HepG2 (cell line): ENCODE results near the gene RNF126. TPM values are rescaled to one million over a fixed set of nuclear protein-coding genes. Genes with fewer than 3 reads are reported as not detected.
A peak's percentile ranks its signal among the peaks of the same experiment; 100 is the strongest.

Source experiments
- ARNT ChIP-seq: fragments of 450-650 bp; IDR thresholded peaks from 2 replicates; pipeline ENCODE4 v1.6.1; 2017
- DNMT1 ChIP-seq: sonication (generic); formaldehyde crosslinking; IDR thresholded peaks from 2 replicates; pipeline ENCODE4 v1.5.1; 2020; ENCODE audit warnings: mild to moderate bottlenecking, missing genetic modification reagents
- FOXO1 ChIP-seq: sonication (generic); formaldehyde crosslinking; IDR thresholded peaks from 2 replicates; pipeline ENCODE4 v1.4.0; 2020; ENCODE audit warnings: missing genetic modification reagents
- GATA4 ChIP-seq: sonication (generic); IDR thresholded peaks from 2 replicates; pipeline ENCODE4 v1.6.1; 2016; ENCODE audit warnings: antibody characterized with exemption, low read depth, borderline replicate concordance
- HCFC1 ChIP-seq: fragments of 150-350 bp; IDR thresholded peaks from 2 replicates; pipeline ENCODE4 v1.6.1; 2014; ENCODE audit warnings: low read depth, low read length
- HNRNPL ChIP-seq: fragments of 200-400 bp; formaldehyde crosslinking; IDR thresholded peaks from 2 replicates; pipeline ENCODE4 v1.6.1; 2017; ENCODE audit warnings: mild to moderate bottlenecking, low read depth, low read length
- JUNB ChIP-seq: sonication (generic); formaldehyde crosslinking; IDR thresholded peaks from 2 replicates; pipeline ENCODE4 v1.8.0; 2022; ENCODE audit warnings: missing genetic modification reagents, mild to moderate bottlenecking, borderline replicate concordance
- MLLT10 ChIP-seq: sonication (generic); formaldehyde crosslinking; IDR thresholded peaks from 2 replicates; pipeline ENCODE4 v1.4.0; 2020; ENCODE audit warnings: missing genetic modification reagents
- RFX3 ChIP-seq: IDR thresholded peaks from 2 replicates; pipeline ENCODE4 v1.6.1; 2016; ENCODE audit warnings: missing biosample characterization, missing genetic modification reagents
- SMAD9 ChIP-seq: sonication (generic); formaldehyde crosslinking; IDR thresholded peaks from 2 replicates; pipeline ENCODE4 v1.5.1; 2020; ENCODE audit warnings: mild to moderate bottlenecking, missing genetic modification reagents
- TBX3 ChIP-seq: fragments of 450-650 bp; IDR thresholded peaks from 2 replicates; pipeline ENCODE4 v1.6.1; 2017; ENCODE audit warnings: antibody characterized with exemption, mild to moderate bottlenecking, inconsistent platforms, borderline replicate concordance
- ZNF136 ChIP-seq: sonication (generic); formaldehyde crosslinking; IDR thresholded peaks from 2 replicates; pipeline ENCODE4 v1.8.1; 2022; ENCODE audit warnings: low read depth, mild to moderate bottlenecking, moderate library complexity, missing genetic modification reagents
- ZNF556 ChIP-seq: sonication (generic); formaldehyde crosslinking; IDR thresholded peaks from 2 replicates; pipeline ENCODE4 v1.4.0; 2020; ENCODE audit warnings: mild to moderate bottlenecking, missing genetic modification reagents, borderline replicate concordance
- ZNF891 ChIP-seq: sonication (generic); formaldehyde crosslinking; IDR thresholded peaks from 2 replicates; pipeline ENCODE4 v1.5.0; 2020; ENCODE audit warnings: mild to moderate bottlenecking, missing genetic modification reagents
- polyA plus RNA-seq, 8 experiments: library from polyadenylated mRNA; depleted of rRNA in 3 of 8; stranded (reverse) in 7 of 8; unstranded in 1 of 8; fragments of >200 nt; fragmentation: Illumina TruSeq in 4 of 8; extraction: Trizol in 4 of 8; gene quantifications; 2 replicates each; pipeline versions ENCODE4 v1.2.1 to v1.2.3, GENCODE V29; 2011 to 2016; ENCODE audit warnings: low read depth in 4 of 8, missing spikeins in 1 of 8, mixed read lengths in 1 of 8; ENCODE audit not compliant: insufficient read depth in 1 of 8
- total RNA-seq, 5 experiments: library from RNA; depleted of rRNA; stranded (reverse); fragments of >200 nt; fragmentation: Illumina TruSeq; extraction: Trizol; gene quantifications; 2 replicates each; pipeline ENCODE4 v1.2.3, GENCODE V29; 2016; ENCODE audit warnings: low read depth in 1 of 5
- TF ChIP-seq, protein P1 (sequence below): sonication (generic); formaldehyde crosslinking; IDR thresholded peaks from 2 replicates; pipeline ENCODE4 v1.4.0; 2020; ENCODE audit warnings: missing genetic modification reagents
- TF ChIP-seq, protein P2 (sequence below): sonication (generic); formaldehyde crosslinking; IDR thresholded peaks from 2 replicates; pipeline ENCODE4 v1.8.1; 2023; ENCODE audit warnings: missing genetic modification reagents, mild to moderate bottlenecking, borderline replicate concordance
- TF ChIP-seq, protein P3 (sequence below): IDR thresholded peaks from 2 replicates; pipeline ENCODE4 v1.6.1; 2018; ENCODE audit warnings: missing genetic modification reagents, mild to moderate bottlenecking, missing compliant biosample characterization
- TF ChIP-seq, protein P4 (sequence below): sonication (generic); formaldehyde crosslinking; IDR thresholded peaks from 2 replicates; pipeline ENCODE4 v1.5.0; 2020; ENCODE audit warnings: mild to moderate bottlenecking, missing genetic modification reagents, moderate library complexity
- TF ChIP-seq, protein P5 (sequence below): IDR thresholded peaks from 2 replicates; pipeline ENCODE4 v1.6.1; 2016
- TF ChIP-seq, protein P6 (sequence below): sonication (generic); formaldehyde crosslinking; IDR thresholded peaks from 2 replicates; pipeline ENCODE4 v1.8.0; 2022; ENCODE audit warnings: missing genetic modification reagents, low read depth, mild to moderate bottlenecking, borderline replicate concordance
- TF ChIP-seq, protein P7 (sequence below): sonication (generic); formaldehyde crosslinking; IDR thresholded peaks from 2 replicates; pipeline ENCODE4 v1.9.0; 2021; ENCODE audit warnings: missing genetic modification reagents, borderline replicate concordance

The RNF126 gene
- total and polyA plus RNA-seq, 2 of the 13 experiments (the other 11 are each of a cell fraction or from before 2014, with no cell fraction given) = 23.2 to 34.0 TPM

DNA sequence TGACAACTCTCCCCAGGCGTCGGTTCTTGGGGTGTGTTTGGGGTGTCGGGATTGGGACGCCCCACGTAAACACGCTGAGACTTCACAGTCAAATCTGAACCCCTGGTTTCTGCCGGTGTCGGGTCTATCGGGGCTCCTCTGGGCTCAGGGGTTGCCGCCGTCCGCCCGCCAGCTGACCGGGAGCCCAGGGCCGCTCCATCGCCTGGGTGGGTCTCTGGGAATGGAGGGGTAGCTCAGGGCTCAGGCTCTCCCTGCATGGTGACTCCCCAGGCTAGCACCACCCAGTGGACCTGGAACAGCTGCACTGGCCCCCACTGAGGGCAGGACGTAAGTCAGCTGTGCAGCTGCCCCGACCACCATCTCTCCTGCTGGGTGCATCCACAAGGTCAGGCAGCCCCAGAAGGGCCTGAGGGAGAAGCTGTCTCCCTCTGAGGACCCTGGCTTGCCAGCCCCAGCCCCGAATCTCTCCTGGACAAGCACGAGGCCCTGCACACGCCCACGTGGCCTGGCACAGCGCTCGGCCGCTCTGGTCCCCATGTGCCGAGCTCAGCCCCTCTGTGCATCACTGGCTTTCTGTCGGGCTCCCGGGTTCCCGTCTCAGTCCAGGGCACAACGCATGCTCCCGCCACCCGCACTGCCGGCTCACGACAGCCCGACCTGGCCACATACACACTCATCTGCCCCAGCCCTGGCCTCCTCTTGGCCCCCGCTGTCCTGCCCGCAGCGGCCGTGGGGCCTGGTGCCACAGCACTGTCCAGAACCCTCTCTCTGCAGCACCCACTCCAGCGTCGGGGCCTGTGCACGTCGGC is 6.1 kb downstream of the RNF126 start (continued):
- TF ChIP-seq, protein P1, sequence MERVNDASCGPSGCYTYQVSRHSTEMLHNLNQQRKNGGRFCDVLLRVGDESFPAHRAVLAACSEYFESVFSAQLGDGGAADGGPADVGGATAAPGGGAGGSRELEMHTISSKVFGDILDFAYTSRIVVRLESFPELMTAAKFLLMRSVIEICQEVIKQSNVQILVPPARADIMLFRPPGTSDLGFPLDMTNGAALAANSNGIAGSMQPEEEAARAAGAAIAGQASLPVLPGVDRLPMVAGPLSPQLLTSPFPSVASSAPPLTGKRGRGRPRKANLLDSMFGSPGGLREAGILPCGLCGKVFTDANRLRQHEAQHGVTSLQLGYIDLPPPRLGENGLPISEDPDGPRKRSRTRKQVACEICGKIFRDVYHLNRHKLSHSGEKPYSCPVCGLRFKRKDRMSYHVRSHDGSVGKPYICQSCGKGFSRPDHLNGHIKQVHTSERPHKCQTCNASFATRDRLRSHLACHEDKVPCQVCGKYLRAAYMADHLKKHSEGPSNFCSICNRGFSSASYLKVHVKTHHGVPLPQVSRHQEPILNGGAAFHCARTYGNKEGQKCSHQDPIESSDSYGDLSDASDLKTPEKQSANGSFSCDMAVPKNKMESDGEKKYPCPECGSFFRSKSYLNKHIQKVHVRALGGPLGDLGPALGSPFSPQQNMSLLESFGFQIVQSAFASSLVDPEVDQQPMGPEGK = no peak
- TF ChIP-seq ZNF556 (CRISPR knock-in tag) (no peak), JUNB (CRISPR knock-in tag) (no peak), HNRNPL (0 out of 2 replicates have a peak, but pooled peaks have one; percentile 11), DNMT1 (CRISPR knock-in tag) (no peak), ZNF136 (CRISPR knock-in tag) (no peak), TBX3 (no peak), RFX3 (no peak), FOXO1 (no peak), ZNF891 (CRISPR knock-in tag) (no peak), HCFC1 (no peak), ARNT (no peak), MLLT10 (CRISPR knock-in tag) (no peak), SMAD9 (CRISPR knock-in tag) (no peak), GATA4 (no peak)
- TF ChIP-seq, protein P2, sequence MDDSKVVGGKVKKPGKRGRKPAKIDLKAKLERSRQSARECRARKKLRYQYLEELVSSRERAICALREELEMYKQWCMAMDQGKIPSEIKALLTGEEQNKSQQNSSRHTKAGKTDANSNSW (CRISPR knock-in tag) = no peak
- TF ChIP-seq, protein P3, sequence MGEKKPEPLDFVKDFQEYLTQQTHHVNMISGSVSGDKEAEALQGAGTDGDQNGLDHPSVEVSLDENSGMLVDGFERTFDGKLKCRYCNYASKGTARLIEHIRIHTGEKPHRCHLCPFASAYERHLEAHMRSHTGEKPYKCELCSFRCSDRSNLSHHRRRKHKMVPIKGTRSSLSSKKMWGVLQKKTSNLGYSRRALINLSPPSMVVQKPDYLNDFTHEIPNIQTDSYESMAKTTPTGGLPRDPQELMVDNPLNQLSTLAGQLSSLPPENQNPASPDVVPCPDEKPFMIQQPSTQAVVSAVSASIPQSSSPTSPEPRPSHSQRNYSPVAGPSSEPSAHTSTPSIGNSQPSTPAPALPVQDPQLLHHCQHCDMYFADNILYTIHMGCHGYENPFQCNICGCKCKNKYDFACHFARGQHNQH = no peak
- TF ChIP-seq, protein P4, sequence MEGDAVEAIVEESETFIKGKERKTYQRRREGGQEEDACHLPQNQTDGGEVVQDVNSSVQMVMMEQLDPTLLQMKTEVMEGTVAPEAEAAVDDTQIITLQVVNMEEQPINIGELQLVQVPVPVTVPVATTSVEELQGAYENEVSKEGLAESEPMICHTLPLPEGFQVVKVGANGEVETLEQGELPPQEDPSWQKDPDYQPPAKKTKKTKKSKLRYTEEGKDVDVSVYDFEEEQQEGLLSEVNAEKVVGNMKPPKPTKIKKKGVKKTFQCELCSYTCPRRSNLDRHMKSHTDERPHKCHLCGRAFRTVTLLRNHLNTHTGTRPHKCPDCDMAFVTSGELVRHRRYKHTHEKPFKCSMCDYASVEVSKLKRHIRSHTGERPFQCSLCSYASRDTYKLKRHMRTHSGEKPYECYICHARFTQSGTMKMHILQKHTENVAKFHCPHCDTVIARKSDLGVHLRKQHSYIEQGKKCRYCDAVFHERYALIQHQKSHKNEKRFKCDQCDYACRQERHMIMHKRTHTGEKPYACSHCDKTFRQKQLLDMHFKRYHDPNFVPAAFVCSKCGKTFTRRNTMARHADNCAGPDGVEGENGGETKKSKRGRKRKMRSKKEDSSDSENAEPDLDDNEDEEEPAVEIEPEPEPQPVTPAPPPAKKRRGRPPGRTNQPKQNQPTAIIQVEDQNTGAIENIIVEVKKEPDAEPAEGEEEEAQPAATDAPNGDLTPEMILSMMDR = peak; percentile 16; the same call in 1 of the 2 replicates
- TF ChIP-seq, protein P5, sequence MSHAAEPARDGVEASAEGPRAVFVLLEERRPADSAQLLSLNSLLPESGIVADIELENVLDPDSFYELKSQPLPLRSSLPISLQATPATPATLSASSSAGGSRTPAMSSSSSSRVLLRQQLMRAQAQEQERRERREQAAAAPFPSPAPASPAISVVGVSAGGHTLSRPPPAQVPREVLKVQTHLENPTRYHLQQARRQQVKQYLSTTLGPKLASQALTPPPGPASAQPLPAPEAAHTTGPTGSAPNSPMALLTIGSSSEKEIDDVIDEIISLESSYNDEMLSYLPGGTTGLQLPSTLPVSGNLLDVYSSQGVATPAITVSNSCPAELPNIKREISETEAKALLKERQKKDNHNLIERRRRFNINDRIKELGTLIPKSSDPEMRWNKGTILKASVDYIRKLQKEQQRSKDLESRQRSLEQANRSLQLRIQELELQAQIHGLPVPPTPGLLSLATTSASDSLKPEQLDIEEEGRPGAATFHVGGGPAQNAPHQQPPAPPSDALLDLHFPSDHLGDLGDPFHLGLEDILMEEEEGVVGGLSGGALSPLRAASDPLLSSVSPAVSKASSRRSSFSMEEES (CRISPR knock-in tag) = no peak
- TF ChIP-seq, protein P6, sequence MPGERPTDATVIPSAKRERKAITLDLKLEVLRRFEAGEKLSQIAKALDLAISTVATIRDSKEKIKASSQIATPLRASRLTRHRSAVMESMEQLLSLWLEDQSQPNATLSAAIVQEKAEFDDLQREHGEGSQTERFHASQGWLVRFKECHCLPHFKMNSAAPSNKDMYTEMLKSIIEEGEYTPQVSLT (CRISPR knock-in tag) = no peak
- TF ChIP-seq, protein P7, sequence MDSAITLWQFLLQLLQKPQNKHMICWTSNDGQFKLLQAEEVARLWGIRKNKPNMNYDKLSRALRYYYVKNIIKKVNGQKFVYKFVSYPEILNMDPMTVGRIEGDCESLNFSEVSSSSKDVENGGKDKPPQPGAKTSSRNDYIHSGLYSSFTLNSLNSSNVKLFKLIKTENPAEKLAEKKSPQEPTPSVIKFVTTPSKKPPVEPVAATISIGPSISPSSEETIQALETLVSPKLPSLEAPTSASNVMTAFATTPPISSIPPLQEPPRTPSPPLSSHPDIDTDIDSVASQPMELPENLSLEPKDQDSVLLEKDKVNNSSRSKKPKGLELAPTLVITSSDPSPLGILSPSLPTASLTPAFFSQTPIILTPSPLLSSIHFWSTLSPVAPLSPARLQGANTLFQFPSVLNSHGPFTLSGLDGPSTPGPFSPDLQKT (CRISPR knock-in tag) = no peak
